GM12892 (cell line): ENCODE data around the gene AIP.

Experiments used
- POLR2A ChIP-seq: IDR thresholded peaks from 2 replicates; pipeline ENCODE4 v1.6.1; 2011; ENCODE audit warnings: low read depth, low read length, control low read depth
- TAF1 ChIP-seq: IDR thresholded peaks from 2 replicates; pipeline ENCODE4 v1.6.1; 2011; ENCODE audit warnings: low read depth, mild to moderate bottlenecking, control low read depth, low read length, borderline replicate concordance

DNA sequence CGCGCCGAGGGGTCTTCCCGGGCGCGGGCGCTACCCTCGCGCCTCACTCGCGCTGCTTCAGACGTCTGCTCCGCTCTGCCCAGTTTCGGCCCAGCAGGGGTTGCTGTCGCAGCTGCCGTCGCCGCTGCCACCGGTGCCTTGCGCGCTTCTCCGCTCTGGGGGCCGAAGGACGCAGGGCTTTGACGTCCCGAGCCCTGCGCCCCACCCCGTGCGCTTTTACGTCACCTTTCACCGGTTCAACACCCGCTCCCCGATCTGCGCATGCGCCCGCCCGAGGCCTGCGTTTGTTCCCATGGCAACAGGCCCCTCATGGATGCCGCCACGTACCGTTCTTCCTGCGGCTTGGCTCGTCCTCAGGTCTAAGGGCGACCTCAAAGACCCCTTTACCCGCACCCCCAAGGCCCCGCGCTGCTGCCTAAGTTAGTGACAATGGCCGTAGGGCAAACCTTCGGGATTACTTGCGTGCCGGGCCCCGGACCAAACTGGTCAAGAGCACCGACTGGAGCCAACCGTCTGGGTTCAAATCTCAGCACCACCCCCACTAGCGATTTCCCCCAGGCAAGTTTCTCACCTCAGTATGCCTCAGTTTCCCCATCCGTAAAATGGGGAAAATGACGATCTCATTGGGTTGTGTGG, 25.8 kb downstream of the AIP start:
- TF ChIP-seq POLR2A (peak; percentile 58; the same call in 1 of the 2 replicates), TAF1 (no peak)
